Measurements from ENCODE around the gene ZMIZ1.

Gene ZMIZ1

GRCh38 chr10:79209340-79209739, 140.6 kb downstream of the ZMIZ1 start:
- no peak for TF ChIP-seq CTCF (IDR thresholded peaks at IDR 0.05)

GRCh38 chr10:79209831-79210230, 141.1 kb downstream of the ZMIZ1 start:
- TF ChIP-seq CTCF (IDR thresholded peaks at IDR 0.05): no peak

DNA sequence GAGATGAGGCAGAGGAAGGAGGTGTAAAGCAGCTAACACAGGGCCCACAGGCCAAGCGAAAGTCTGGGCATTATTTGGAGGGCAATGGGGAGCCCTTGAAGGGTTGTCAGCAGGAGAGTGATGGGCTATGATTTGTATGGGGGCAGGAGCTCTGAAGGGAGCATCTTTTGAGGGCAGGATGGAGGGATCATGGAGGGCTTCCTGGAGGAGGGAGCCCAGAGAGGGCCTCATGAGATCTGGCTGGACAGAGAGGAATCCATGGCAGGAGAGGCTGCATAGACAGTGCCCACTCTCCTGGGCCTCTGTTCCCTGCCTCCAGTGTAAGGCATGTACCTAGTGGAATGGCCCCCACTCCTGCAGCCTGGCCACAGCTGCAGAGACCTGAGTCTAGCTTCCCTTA, 141.9 kb downstream of the ZMIZ1 start:
- no peak for TF ChIP-seq CTCF (IDR thresholded peaks at IDR 0.05)

GRCh38 chr10:79211616-79212015, 142.8 kb downstream of the ZMIZ1 start:
- TF ChIP-seq CTCF (IDR thresholded peaks at IDR 0.05): no peak

GRCh38 chr10:79215531-79215930, 146.8 kb downstream of the ZMIZ1 start:
- no peak for TF ChIP-seq CTCF (IDR thresholded peaks at IDR 0.05)

GRCh38 chr10:79219322-79219957, 150.7 kb downstream of the ZMIZ1 start:
- TF ChIP-seq CTCF (IDR thresholded peaks at IDR 0.05): no peak

DNA sequence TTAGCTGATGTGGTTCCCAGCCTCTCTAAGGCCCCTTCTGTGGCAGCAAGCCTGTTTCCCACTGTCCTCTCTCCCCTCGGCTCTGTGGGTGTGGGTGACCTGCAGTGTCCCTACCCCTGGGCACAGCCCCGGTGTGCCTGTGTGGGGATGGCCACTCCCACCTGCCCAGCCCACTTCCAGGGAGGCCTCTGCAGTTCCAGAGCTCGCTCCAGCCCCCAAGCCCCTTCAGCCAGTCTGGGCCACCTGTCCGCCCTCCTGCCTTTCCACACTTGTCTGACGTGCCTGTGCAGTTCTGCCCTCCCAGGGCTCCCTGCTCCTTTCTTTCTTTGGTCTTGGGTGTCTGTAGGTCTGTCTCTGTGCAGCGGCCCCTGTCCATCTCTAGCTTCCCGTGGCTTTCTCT, 151.5 kb downstream of the ZMIZ1 start:
- TF ChIP-seq CTCF (IDR thresholded peaks at IDR 0.05): no peak

Measured in LNCAP (cell line).